IMR-90 (cell line): Measurements from ENCODE around the gene SLIT3. TPM values are rescaled to one million over a fixed set of nuclear protein-coding genes. Genes with fewer than 3 reads are reported as not detected.

Experiments used
- ATAC-seq: fragments of 200-7000 bp; cut with Tn5 transposase; 2 replicates; pipeline ENCODE4 v1.9.1; 2020; ENCODE audit warnings: low read depth, mild to moderate bottlenecking, moderate library complexity
- BruUV-seq: library from RNA; stranded (reverse); fragments of 400-500 nt; replicated peaks from 2 replicates; lab custom pipeline; 2021; lab: Mats Ljungman, UMichigan
- CTCF ChIA-PET: fragments of 300-600 bp; formaldehyde crosslinking; extraction: SDS; loops from one replicate; lab custom pipeline; 2021; ENCODE audit warnings: antibody characterized with exemption; lab: Yijun Ruan, JAX
- POLR2A ChIA-PET: fragments of 300-600 bp; sonication (Branson Sonifier 250); formaldehyde crosslinking; loops from one replicate; lab custom pipeline; 2022; ENCODE audit warnings: antibody characterized with exemption; ENCODE audit not compliant: unreplicated experiment; lab: Charles Lee
- DNase-seq: peaks from one replicate; pipeline ENCODE4 v3.0.0; 2013
- H2AFZ ChIP-seq: replicated peaks from 2 replicates; pipeline ENCODE3; 2013; ENCODE audit warnings: low read length, mild to moderate bottlenecking; ENCODE audit not compliant: poor library complexity
- H2AK5ac ChIP-seq: 2 replicates; pipeline ENCODE4 v1.6.1; 2013; ENCODE audit warnings: low read depth, low read length, inconsistent platforms
- H2AK9ac ChIP-seq: replicated peaks from 2 replicates; pipeline ENCODE3; 2013; ENCODE audit warnings: mild to moderate bottlenecking, low read depth, low read length, moderate library complexity; ENCODE audit not compliant: poor library complexity
- H2BK120ac ChIP-seq: 2 replicates; pipeline ENCODE4 v1.6.1; 2013; ENCODE audit warnings: low read depth, low read length, inconsistent platforms
- H2BK15ac ChIP-seq: 3 replicates; pipeline ENCODE4 v1.6.1; 2013; ENCODE audit warnings: low read depth, low read length, inconsistent platforms
- H2BK20ac ChIP-seq: 2 replicates; pipeline ENCODE4 v1.6.1; 2013; ENCODE audit warnings: low read depth, mild to moderate bottlenecking, inconsistent platforms, low read length, moderate library complexity
- H2BK5ac ChIP-seq: 2 replicates; pipeline ENCODE4 v1.6.1; 2013; ENCODE audit warnings: mild to moderate bottlenecking, low read depth, low read length, inconsistent platforms; ENCODE audit not compliant: poor library complexity, severe bottlenecking
- H3K14ac ChIP-seq: replicated peaks from 2 replicates; pipeline ENCODE4 v1.6.1; 2013; ENCODE audit warnings: low read depth, low read length, inconsistent platforms
- H3K18ac ChIP-seq: 2 replicates; pipeline ENCODE4 v1.6.1; 2013; ENCODE audit warnings: low read depth, low read length, control low read depth
- H3K23ac ChIP-seq: 2 replicates; pipeline ENCODE4 v1.6.1; 2013; ENCODE audit warnings: low read depth, low read length, inconsistent platforms
- H3K27ac ChIP-seq: 2 replicates; pipeline ENCODE4 v1.5.1; 2013; ENCODE audit warnings: mild to moderate bottlenecking, control low read depth, low read length; ENCODE audit not compliant: insufficient read depth
- H3K27me3 ChIP-seq: 2 replicates; pipeline ENCODE4 v1.6.1; 2013; ENCODE audit warnings: low read length; ENCODE audit not compliant: control insufficient read depth, insufficient read depth
- H3K36me3 ChIP-seq: 2 replicates; pipeline ENCODE4 v1.6.1; 2013; ENCODE audit warnings: low read length, mixed read lengths; ENCODE audit not compliant: control insufficient read depth, insufficient read depth
- H3K4ac ChIP-seq: 2 replicates; pipeline ENCODE4 v1.6.1; 2013; ENCODE audit warnings: low read depth, low read length, inconsistent platforms
- H3K4me1 ChIP-seq: 2 replicates; pipeline ENCODE4 v1.6.1; 2013; ENCODE audit warnings: low read length, mixed read lengths; ENCODE audit not compliant: control insufficient read depth, insufficient read depth
- H3K4me2 ChIP-seq: 2 replicates; pipeline ENCODE4 v1.6.1; 2013; ENCODE audit warnings: low read depth, mild to moderate bottlenecking, control low read depth, low read length, moderate library complexity
- H3K4me3 ChIP-seq: 2 replicates; pipeline ENCODE4 v1.5.1; 2013; ENCODE audit warnings: low read depth, mild to moderate bottlenecking, control low read depth, low read length, moderate library complexity; ENCODE audit not compliant: insufficient read depth
- H3K56ac ChIP-seq: 2 replicates; pipeline ENCODE4 v1.6.1; 2013; ENCODE audit warnings: low read length, inconsistent platforms; ENCODE audit not compliant: insufficient read depth; ENCODE audit errors: extremely low read depth
- H3K79me1 ChIP-seq, 2 experiments: 2 replicates each; pipeline ENCODE4 v1.6.1; 2013; ENCODE audit warnings: low read length in 2 of 2, inconsistent platforms in 1 of 2, low read depth in 1 of 2
- H3K9ac ChIP-seq: 2 replicates; pipeline ENCODE4 v1.6.1; 2013; ENCODE audit warnings: low read depth, low read length, control low read depth
- H3K9me1 ChIP-seq: 2 replicates; pipeline ENCODE4 v1.6.1; 2013; ENCODE audit warnings: low read length, inconsistent platforms; ENCODE audit not compliant: insufficient read depth
- H3K9me3 ChIP-seq: 2 replicates; pipeline ENCODE4 v1.6.1; 2013; ENCODE audit warnings: low read length; ENCODE audit not compliant: control insufficient read depth, insufficient read depth
- H4K20me1 ChIP-seq: 2 replicates; pipeline ENCODE4 v1.6.1; 2013; ENCODE audit warnings: low read length, inconsistent platforms; ENCODE audit not compliant: insufficient read depth
- H4K5ac ChIP-seq: 2 replicates; pipeline ENCODE4 v1.6.1; 2013; ENCODE audit warnings: mild to moderate bottlenecking, low read depth, low read length, control low read depth
- H4K8ac ChIP-seq, 2 experiments: 2 replicates each; pipeline ENCODE4 v1.6.1; 2013; ENCODE audit warnings: low read depth in 2 of 2, low read length in 2 of 2, control low read depth in 1 of 2, inconsistent platforms in 1 of 2
- H4K91ac ChIP-seq: 2 replicates; pipeline ENCODE4 v1.6.1; 2013; ENCODE audit warnings: low read depth, low read length, inconsistent platforms; ENCODE audit not compliant: insufficient read depth
- BHLHE40 ChIP-seq: fragments of 150-350 bp; IDR thresholded peaks from 2 replicates; pipeline ENCODE4 v1.6.1; 2016; ENCODE audit warnings: mild to moderate bottlenecking, low read depth, low read length
- CEBPB ChIP-seq: IDR thresholded peaks from 2 replicates; pipeline ENCODE4 v1.6.1; 2012; ENCODE audit warnings: low read depth, low read length, improper control_type of control experiment
- CHD1 ChIP-seq: IDR thresholded peaks from 2 replicates; pipeline ENCODE4 v1.6.1; 2012; ENCODE audit warnings: low read depth, low read length, improper control_type of control experiment
- ELK1 ChIP-seq: fragments of 150-350 bp; IDR thresholded peaks from 2 replicates; pipeline ENCODE4 v1.6.1; 2016; ENCODE audit warnings: low read depth, mild to moderate bottlenecking, low read length, moderate library complexity, borderline replicate concordance
- FOS ChIP-seq: fragments of 150-350 bp; IDR thresholded peaks from 2 replicates; pipeline ENCODE4 v1.6.1; 2016; ENCODE audit warnings: low read depth, low read length
- MAFK ChIP-seq: IDR thresholded peaks from 2 replicates; pipeline ENCODE4 v1.6.1; 2012; ENCODE audit warnings: low read depth, low read length, improper control_type of control experiment
- MAZ ChIP-seq: IDR thresholded peaks from 2 replicates; pipeline ENCODE4 v1.6.1; 2012; ENCODE audit warnings: low read depth, mild to moderate bottlenecking, low read length, improper control_type of control experiment, moderate library complexity, borderline replicate concordance
- MXI1 ChIP-seq: IDR thresholded peaks from 2 replicates; pipeline ENCODE4 v1.6.1; 2012; ENCODE audit warnings: low read depth, mild to moderate bottlenecking, low read length, moderate library complexity, borderline replicate concordance
- NFE2L2 ChIP-seq: fragments of 150-350 bp; IDR thresholded peaks from 2 replicates; pipeline ENCODE4 v1.6.1; 2016; ENCODE audit warnings: low read depth, mild to moderate bottlenecking, low read length
- POLR2A ChIP-seq: IDR thresholded peaks from 2 replicates; pipeline ENCODE4 v1.6.1; 2012; ENCODE audit warnings: mild to moderate bottlenecking, low read depth, low read length
- RAD21 ChIP-seq: IDR thresholded peaks from 2 replicates; pipeline ENCODE4 v1.6.1; 2012; ENCODE audit warnings: low read length, improper control_type of control experiment
- RFX5 ChIP-seq: IDR thresholded peaks from 2 replicates; pipeline ENCODE4 v1.8.0; 2012; ENCODE audit warnings: low read depth, mild to moderate bottlenecking, low read length, moderate library complexity
- SMC3 ChIP-seq: fragments of 150-350 bp; IDR thresholded peaks from 2 replicates; pipeline ENCODE4 v1.6.1; 2016; ENCODE audit warnings: low read depth, mild to moderate bottlenecking, antibody characterized with exemption, low read length, moderate library complexity
- whole genome bisulfite sequencing, 2 experiments: methylation state at CpG; one replicate each; pipeline versions ENCODE4 v1.1.5 to v1.1.7; 2013; ENCODE audit warnings: missing lambda C conversion rate in 2 of 2; ENCODE audit not compliant: insufficient read length in 1 of 2; ENCODE audit errors: extremely low coverage in 2 of 2; 5-methylcytosine and 5-hydroxymethylcytosine counted together
- dilution Hi-C: fragments of 300-500 bp; cut with HindIII; formaldehyde crosslinking; loops from one replicate; pipeline ENCODE4 v1.14.3; 2018; ENCODE audit warnings: low sequenced_read_pairs; ENCODE audit not compliant: unreplicated experiment
- in situ Hi-C: fragments of 300-500 bp; cut with MboI; formaldehyde crosslinking; loops from 3 replicates; pipeline ENCODE4 v1.14.3; 2019; ENCODE audit warnings: low sequenced_read_pairs, inconsistent platforms, mixed read lengths
- intact Hi-C: fragments of 100-400 bp; cut with micrococcal nuclease; formaldehyde crosslinking; loops from 2 replicates; pipeline ENCODE4 v1.10.0; 2022
- polyA plus RNA-seq, 3 experiments: library from polyadenylated mRNA; depleted of rRNA; stranded (reverse); fragments of >200 nt; gene quantifications; 2 replicates each; pipeline ENCODE4 v1.2.3, GENCODE V29; 2012; ENCODE audit warnings: low replicate concordance in 1 of 3
- total RNA-seq: library from RNA; depleted of rRNA; stranded (reverse); fragments of >200 nt; gene quantifications from 2 replicates; pipeline ENCODE4 v1.2.3, GENCODE V29; 2012
- TF ChIP-seq, protein P1 (sequence below): fragments of 150-350 bp; IDR thresholded peaks from 2 replicates; pipeline ENCODE4 v1.6.1; 2017; ENCODE audit warnings: mild to moderate bottlenecking, antibody characterized with exemption, low read length, low read depth
- TF ChIP-seq, protein P2 (sequence below): conservative IDR thresholded peaks from 2 replicates; pipeline ENCODE4 v1.5.1; 2012; ENCODE audit warnings: mild to moderate bottlenecking, low read depth, low read length, improper control_type of control experiment

The SLIT3 gene
- total and polyA plus RNA-seq, 2 of the 4 experiments (the other 2 are of a cell fraction) = 0.18 to 0.50 TPM

DNA sequence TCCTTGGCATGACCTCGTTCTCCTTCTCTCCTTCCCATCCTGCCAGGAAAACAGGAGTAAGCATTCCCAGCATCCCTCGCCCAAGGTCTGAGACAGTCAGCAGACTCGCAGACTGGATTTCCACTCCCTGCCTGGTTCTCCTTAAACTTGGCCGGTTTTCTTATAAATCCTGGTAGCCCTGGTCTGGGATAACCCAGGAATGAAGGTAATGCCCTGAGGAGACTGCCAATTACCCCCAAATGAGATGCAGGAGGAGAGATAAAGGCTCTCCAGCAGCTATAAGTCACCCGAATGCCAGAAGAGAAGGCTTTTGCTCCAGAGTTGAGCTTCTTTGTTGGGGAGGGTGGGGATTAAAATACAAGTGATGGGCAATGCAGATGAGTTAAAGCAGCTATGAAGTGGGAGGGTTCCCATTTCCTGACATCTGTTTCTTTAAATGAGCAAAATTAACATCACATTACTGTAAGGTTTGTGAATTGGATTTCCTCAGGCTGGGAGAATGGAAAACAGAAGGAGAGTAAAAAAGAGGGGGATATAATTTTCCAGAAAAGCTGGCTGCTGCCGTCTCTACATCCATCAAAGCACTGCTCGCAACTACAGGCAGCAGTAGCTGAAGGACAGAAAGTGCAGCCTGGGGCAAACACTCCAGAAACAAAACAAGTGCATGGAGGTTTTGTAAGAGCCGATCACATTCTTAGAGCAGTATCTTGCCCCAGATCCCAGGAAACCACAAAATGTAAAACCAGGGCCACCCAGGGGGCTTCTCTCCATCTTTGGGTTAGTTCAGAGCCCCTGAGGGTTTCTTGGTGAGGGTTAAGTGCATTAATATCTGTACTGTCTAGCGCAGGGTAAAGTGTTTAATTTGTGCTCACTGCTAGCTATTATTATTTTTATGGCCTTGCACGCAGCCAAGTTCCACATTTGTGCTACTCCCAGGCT lies 544.2 kb downstream of the SLIT3 start:
- Histone ChIP-seq H3K9ac (no peak overlapping the region), H3K4me1 (no peaks in the 10 kb centered on the region), H3K36me3 (no peaks in the 10 kb centered on the region), H3K18ac (no peak overlapping the region), H2BK5ac (no peak overlapping the region), H3K4me3 (no peak overlapping the region), H2AFZ (no peak overlapping the region), H3K14ac (no peak overlapping the region), H4K20me1 (no peaks in the 10 kb centered on the region), H4K8ac (no peak overlapping the region), H2AK9ac (no peak overlapping the region), H4K5ac (no peak overlapping the region), H3K9me1 (no peaks in the 10 kb centered on the region), H3K27me3 (no peaks in the 10 kb centered on the region), H3K9me3 (no peaks in the 10 kb centered on the region), H2AK5ac (no peak overlapping the region), H3K27ac (no peak overlapping the region), H2BK120ac (no peak overlapping the region), H3K4me2 (no peak overlapping the region), H4K91ac (no peak overlapping the region), H3K23ac (no peak overlapping the region), H3K4ac (no peak overlapping the region), H3K79me1 (no peaks in the 10 kb centered on the region), H3K56ac (no peak overlapping the region), H2BK20ac (no peak overlapping the region), H2BK15ac (no peak overlapping the region)
- ChIA-PET CTCF (interaction anchor here (0.6 kb wide), 1 partner anchor 1307 kb away, joined by 4 read pairs; no protein-coding TSS in a partner anchor), POLR2A (no interaction called here)
- intact Hi-C loops (no loop called here), in situ Hi-C loops (no loop called here), dilution Hi-C loops (no loop called here)
- BruUV-seq = no TSS peak
- WGBS, 2 experiments = 80% methylated on average over 1 of the region's 10 CpGs; no CpG with 5 or more reads in 1 of the 2 experiments
- ATAC-seq (no peak), DNase-seq (no peak)
- TF ChIP-seq MAZ (no peak), RAD21 (no peak), RFX5 (no peak), NFE2L2 (no peak), BHLHE40 (no peak), CEBPB (no peak), POLR2A (no peak), ELK1 (no peak), MXI1 (no peak), SMC3 (no peak), CHD1 (no peak), FOS (no peak), MAFK (no peak)
- TF ChIP-seq, protein P1, sequence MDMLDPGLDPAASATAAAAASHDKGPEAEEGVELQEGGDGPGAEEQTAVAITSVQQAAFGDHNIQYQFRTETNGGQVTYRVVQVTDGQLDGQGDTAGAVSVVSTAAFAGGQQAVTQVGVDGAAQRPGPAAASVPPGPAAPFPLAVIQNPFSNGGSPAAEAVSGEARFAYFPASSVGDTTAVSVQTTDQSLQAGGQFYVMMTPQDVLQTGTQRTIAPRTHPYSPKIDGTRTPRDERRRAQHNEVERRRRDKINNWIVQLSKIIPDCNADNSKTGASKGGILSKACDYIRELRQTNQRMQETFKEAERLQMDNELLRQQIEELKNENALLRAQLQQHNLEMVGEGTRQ = no peak
- TF ChIP-seq, protein P2, sequence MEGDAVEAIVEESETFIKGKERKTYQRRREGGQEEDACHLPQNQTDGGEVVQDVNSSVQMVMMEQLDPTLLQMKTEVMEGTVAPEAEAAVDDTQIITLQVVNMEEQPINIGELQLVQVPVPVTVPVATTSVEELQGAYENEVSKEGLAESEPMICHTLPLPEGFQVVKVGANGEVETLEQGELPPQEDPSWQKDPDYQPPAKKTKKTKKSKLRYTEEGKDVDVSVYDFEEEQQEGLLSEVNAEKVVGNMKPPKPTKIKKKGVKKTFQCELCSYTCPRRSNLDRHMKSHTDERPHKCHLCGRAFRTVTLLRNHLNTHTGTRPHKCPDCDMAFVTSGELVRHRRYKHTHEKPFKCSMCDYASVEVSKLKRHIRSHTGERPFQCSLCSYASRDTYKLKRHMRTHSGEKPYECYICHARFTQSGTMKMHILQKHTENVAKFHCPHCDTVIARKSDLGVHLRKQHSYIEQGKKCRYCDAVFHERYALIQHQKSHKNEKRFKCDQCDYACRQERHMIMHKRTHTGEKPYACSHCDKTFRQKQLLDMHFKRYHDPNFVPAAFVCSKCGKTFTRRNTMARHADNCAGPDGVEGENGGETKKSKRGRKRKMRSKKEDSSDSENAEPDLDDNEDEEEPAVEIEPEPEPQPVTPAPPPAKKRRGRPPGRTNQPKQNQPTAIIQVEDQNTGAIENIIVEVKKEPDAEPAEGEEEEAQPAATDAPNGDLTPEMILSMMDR = no peak
